Diencephalon (tissue), 1 donor: ENCODE measurements around the gene RNF181. TPM values are rescaled to one million over a fixed set of nuclear protein-coding genes. Genes with fewer than 3 reads are reported as not detected.

Experiments
- small RNA-seq: library from RNA; depleted of rRNA; stranded (forward); fragments of <200 nt; gene quantifications from one replicate; pipeline ENCODE3, GENCODE V24; 2014
- total RNA-seq: library from RNA; depleted of rRNA; stranded (reverse); fragments of >200 nt; gene quantifications from one replicate; pipeline ENCODE4 v1.2.3, GENCODE V29; 2014

RNF181 gene, protein sequence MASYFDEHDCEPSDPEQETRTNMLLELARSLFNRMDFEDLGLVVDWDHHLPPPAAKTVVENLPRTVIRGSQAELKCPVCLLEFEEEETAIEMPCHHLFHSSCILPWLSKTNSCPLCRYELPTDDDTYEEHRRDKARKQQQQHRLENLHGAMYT
- total RNA-seq: 65.7 TPM

DNA sequence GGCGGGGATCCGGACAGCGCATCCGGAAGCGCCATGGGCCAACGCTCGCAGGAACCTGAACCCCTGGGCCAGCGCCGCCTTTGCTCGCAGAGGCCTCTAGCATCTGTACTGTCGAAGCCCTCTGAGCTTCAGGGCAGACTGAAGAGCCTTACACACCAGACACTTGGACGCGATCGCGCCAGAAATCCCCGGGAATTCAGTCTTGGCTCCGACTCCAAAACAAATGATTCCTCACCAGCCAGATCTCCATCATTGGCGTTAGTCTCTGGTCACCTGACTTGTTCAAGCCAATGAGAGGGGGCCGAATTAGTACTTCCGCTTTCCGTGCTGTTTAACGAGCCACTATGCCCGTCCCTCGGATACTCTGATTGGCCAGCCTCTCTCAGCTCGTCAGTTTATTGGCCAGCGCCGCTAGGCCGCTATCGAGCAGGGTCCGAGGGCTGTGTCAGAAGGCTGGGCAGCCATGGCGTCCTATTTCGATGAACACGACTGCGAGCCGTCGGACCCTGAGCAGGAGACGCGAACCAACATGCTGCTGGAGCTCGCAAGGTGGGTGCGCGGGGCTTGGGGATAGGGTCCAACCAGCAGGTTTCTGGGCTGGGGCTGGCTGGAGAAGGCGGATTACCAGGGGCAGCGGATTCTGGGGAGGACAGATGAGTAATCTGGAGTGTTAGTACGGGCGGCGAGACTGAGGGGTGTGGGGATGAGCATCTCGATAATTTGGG lies at the start of gene RNF181:
Gene RNF181 (plus strand): TSS at position 445 of the 725 bp plus-strand sequence. CDS start 19 bp downstream, at position 464.

DNA sequence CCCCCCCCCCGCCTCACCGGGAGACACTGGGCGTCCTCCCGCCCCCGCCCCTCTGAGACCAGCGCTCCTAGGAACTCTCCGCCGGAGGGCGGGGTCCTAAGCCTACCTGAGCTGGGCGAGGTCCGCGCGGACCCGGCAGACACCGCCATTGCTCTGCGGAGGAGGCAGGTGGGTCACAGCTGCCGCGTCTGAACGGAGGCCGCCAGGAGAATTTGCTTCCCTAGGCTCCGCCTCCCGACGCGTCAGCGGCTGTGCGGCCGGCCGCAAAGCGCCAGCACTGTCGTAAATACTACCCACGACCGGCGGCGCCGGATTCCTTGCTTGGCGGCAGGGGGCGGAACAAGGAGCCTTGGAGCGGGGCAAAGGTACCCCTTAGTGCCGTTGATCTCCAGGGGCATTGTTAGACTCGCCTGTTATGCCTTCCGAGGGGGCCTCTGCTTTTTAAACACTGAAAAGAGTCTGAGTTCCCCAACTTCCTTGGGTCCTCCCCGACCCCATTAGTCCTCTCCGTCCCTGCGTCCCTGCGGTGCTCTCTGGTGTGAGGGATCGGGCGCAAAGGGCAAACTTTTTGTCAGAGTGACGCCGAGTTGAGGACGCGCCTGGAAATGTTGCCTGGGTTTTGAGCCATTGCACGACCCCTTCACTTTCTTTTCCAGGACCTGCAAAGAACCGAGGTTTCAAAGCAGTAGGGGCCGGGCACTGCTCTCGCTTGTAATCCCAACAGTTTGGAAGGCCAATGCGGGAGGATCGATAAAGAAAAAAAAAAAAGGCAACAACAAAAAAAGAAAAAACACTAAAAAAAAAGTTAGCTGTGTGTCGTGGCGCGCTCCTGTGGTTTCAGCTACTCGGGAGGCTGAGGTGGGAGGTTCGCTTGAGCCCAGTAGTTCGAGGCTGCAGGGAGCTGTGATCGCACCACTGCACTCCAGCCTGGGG lies 34.0 kb upstream of the RNF181 start, which contains the start of gene GGCX:
Gene GGCX (minus strand): TSS at position 214 of the 933 bp plus-strand sequence. CDS start 65 bp downstream, at position 149.

DNA sequence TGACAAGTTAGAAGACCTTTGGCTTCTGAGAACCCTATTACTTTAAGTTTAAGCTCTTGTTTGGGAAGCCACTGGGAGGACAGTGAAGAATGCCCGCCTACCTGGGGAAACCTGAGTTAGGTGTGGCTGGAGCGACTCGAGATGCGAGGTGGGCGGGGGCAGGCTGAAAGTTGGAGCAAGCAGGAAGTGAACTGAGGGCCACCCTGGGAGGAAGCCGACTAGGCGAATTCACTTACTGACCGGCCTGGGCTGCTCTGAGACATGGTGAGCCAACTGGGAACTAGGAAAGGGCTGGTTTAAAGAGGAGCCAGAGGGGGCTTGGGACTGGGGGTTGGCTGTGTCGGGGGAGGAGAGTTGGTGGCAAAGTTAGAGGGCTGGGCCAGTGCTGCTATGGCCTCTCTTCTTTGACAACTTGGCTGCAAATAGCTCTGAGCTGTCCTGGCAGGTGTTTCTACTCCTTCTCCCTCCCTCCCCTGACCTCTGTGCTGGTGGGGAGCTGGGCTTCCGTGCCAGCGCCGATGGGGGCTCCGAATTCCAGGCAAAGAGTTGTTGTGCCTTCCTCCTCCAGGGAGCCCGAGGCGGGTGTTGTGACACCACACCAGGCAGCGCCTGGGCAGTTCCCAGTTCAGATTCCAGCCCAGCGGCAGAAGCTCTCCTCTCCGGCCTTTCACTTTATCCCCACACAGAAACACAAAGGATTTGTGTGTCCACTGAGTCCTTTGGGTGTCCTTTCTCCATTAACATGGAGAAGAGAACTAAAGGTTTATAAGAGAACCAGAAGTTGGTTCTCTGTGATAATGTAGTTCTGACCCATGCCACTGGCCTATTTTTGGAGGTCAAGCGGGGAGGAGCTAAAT lies 17.9 kb upstream of the RNF181 start, which contains the start of gene VAMP8:
Gene VAMP8 (plus strand): TSS at position 201 of the 857 bp plus-strand sequence. CDS start 61 bp downstream, at position 262.

DNA sequence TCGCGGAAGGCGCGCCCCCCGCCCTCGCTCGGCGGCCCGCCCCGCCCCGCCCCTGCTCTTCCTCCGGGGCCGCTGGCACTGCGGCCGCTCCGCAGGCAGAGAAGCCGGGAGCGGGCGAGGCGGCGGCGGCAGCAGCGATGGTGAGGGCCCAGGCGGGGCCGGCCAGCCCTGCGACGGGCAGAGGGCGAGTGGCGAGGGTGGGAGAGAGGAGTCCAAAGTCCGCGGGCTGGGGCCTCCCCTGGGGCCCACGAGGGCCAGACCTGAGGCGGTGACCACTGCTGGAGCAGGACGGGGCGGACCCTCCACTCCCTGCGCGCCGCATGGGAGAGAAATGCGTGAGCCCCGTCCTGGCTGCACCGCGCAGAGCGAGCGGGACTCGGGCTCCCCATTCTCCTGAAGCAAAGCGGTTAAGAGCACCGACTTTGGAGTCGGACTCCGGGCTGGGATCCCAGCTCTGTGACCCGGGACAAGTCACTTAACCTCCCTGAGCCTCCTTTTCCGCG lies 11.1 kb upstream of the RNF181 start, which contains the start of gene VAMP5:
Gene VAMP5 (plus strand): TSS at position 78 of the 503 bp plus-strand sequence. CDS start 60 bp downstream, at position 138.

DNA sequence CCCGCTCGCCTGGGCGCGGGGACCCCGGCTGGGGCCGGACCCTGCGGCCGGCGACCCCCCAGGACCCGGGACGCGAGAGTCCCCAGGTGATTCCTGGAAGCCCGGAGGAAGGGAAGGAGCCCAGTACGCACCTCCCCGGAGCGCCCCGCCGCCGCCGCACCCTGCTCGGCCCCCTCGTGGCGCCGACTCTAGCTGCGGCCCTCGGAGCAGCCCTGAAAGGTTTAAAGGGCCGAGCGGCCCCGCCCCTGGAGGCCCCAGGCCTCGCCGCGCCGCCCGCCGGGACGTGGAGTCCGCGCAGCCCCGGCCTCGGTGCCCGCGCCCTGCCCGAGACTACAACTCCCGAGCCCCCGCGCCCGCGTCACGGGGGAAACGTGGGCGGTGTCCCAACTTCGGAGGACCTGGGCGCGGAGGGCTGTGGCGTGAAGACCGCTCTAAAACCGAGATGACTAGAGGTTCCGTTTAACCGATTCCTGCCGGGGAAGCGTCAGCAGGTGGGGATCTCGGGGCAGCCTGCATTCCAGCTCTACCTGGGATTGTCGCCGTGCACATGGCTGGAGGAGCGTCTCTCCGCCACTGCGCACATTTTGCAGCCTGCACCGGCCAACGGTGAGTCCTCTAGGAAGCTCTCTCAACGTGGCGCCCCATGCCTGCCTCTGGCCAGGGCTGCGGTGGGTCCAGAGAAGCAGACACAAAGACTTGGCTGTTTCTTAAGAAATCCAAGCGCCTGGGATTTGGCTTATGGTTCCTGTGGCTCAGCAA lies 7.1 kb downstream of the RNF181 start, which contains the start of gene TMEM150A:
Gene TMEM150A (minus strand): TSS at position 223 of the 759 bp plus-strand sequence. CDS start 750 bp downstream, outside the sequence.

DNA sequence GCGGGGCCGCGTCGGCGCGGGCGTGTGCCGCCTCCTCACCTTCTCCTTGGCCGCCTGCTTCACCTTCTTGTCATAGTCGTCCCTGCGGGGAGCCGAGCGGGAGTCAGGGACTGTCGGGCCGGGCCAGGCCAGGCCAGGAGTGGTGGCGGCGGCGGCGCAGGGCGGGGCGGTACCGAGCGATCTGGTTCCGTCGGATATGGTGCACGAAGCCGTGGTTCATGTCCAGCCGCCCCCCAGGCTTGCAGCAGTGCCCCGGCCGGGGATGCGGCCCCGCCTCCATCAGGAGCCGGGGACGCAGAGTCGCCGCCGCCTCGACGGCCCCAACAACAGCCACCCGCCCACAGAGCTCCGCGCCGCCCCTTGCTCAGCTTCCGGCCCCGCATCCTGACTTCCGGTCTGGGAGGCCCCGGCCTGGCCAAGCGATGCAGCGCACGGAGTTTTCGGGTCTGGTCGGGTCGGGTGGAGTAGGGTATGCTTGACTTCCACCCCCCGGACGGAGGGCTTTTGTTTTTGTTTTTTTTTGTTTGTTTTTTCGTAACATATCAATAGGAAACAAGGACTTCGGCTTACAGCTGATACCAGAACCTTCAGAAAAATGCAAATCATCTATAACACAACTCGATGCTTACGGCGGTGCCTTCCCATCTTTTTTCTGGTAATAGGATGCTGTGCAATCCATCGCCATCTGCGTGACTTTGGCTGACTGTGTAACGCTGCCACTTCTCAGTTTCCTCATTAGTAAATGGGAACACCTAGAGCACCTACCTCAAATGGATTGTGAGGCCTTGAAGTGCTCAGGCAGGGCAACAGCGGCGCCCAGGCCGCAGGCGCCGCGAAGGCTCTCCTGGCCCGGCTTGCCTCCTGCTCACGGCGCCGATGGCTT lies 16.4 kb downstream of the RNF181 start, which contains the start of gene C2orf68:
Gene C2orf68 (minus strand): TSS at position 362 of the 883 bp plus-strand sequence. CDS start 82 bp downstream, at position 280.

Small RNA genes within 50 kb of the gene (small RNA-seq; reads per million reads assigned to genes)
- gene RN7SL126P: not detected

Other genes starting within 250 kb of the RNF181 start
- gene RETSAT, start 241.2 kb upstream of the RNF181 start, total RNA-seq: 16.4 TPM
- 15.0 TPM for gene ELMOD3, start 241.0 kb upstream of the RNF181 start, total RNA-seq
- gene CAPG, start 185.4 kb upstream of the RNF181 start, total RNA-seq: 9.0 TPM
- 0.23 TPM for gene SH2D6, start 177.0 kb upstream of the RNF181 start, total RNA-seq
- 95.0 TPM for gene MAT2A, start 56.6 kb upstream of the RNF181 start, total RNA-seq
- gene GGCX, start 34.3 kb upstream of the RNF181 start, total RNA-seq: 28.8 TPM
- gene VAMP8, start 18.2 kb upstream of the RNF181 start, total RNA-seq: 3.0 TPM
- 5.1 TPM for gene VAMP5, start 11.3 kb upstream of the RNF181 start, total RNA-seq
- 2.5 TPM for gene TMEM150A, start 7.0 kb downstream of the RNF181 start, total RNA-seq
- 29.1 TPM for gene C2orf68, start 16.3 kb downstream of the RNF181 start, total RNA-seq
- 38.5 TPM for gene USP39, start 20.4 kb downstream of the RNF181 start, total RNA-seq
- not detected for gene SFTPB, start 72.5 kb downstream of the RNF181 start, total RNA-seq
- gene GNLY, start 98.6 kb downstream of the RNF181 start, total RNA-seq: not detected
- 3.2 TPM for gene ATOH8, start 158.2 kb downstream of the RNF181 start, total RNA-seq